Measurements from ENCODE around the gene OXSR1.

The OXSR1 gene

DNA sequence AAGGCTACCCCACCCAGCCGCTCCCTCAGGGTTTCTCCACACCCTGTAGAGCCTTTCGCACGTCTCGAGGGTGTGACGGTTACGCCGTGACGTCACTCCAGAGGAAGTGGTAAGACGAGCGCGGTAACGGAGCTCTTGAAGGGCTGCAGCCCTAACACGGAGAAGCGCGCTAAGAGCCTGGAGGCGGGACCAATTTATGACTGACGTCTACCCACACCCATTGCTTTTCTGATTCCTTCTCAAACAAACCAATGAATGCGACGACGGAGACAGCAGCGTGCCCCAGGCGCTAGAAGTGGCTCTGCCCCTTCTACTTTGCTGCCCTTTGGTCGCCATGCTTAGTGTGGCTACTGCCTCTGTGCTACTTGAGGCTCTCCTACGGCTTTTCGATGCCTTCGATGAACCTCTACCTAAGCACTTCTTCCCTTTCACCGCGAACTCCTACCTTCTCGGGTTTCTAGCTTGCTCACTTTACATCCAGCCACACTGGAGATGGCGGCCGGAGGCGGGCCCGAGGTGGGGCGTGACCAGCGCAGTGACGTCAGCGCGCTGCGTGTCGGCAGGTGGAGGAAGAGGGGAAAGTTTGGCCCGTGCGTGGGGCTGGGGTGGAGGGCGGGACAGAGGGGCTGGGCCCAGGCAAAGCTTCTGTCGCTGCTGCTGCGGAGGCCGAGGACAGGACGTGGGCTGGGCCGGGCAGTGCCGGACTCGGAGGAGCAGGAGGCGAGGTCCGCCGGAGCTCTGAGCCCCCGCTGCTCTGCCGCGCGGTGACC is at the start of gene OXSR1:
OXSR1 (plus strand) TSS at position 586 of the 770 bp plus-strand sequence. CDS start 340 bp downstream, outside the sequence.
- DNase-seq (ENCODE audit: low read depth): peak; percentile 100
- TF ChIP-seq CTCF (conservative IDR thresholded peaks at IDR 0.05; ENCODE audit: low read depth, low read length): no peak
- peak within 1 kb of the TSS; percentile 94 for H3K4me3 ChIP-seq (ENCODE audit: low read depth, low read length)

DNA sequence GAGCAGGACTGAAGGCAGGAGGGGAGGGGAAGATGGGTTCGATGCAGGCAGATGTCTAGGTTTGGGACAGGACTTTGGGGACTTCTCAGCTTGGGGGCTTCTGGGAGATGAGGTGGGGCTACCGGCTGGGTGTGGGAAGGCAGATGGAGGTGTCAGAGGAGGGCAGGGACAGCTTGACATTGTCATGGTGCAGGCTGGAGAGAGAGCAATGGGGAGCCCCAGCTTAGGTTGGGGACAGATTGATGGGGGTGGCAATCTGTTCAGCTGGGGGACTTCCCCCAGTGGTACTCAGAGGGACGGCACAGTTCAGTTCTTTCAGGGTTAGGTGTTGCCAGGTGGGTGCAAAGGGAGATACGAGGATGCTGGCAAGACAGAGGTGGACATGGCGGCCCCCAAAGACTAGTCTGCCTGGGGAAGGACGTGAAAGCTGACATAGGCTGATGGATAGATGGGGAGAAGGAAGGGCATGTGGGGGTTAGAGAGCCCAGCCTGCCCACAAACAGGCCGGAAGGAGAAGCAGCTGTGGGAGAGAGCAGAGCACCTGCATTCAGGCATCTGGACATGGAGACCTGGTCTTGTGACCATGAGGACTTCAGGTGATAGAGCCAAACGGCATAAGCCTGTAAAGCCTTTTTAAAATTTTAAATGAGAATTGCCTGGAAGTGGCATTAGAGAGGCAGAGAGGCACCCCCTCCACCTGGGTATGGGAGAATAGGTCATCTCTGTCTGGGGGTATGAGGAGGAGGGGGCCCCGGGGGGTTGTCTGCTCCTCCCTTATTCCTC is 49.5 kb upstream of the OXSR1 start:
- no peak for TF ChIP-seq CTCF (conservative IDR thresholded peaks at IDR 0.05; ENCODE audit: low read depth, low read length)
- DNase-seq (ENCODE audit: low read depth): no peak
- H3K4me3 ChIP-seq (ENCODE audit: low read depth, low read length): no peak overlapping the region

DNA sequence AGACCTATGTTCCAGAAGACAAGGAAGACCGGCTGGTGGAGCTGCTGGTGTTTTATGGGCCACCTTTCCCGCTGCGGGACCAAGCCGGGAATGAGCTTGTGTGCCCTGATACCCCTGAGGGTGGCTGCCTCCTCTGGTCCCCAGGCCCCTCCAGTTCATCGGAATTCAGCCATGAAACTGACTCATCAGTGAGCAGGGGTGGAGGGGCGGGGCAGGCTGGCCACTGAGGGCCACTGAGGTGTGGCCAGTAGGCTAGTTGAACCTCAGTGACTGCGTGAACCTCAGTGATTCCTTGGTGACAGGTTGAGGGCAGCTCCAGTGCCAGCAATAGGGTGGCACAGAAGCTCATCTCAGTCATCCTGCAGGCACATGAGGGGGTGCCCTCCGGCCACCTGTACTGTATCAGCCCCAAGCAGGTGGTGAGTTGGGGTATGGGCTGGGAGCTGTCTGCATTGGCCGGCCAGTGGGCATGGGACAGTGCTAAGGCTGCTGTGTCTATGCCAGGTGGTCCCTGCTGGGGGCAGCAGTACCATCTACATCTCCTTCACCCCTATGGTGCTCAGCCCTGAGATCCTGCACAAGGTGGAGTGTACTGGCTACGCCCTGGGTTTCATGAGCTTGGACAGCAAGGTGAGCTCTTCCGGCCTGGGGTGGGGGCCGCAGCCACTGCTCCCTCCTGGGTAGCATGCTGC is 48.7 kb upstream of the OXSR1 start:
- TF ChIP-seq CTCF (conservative IDR thresholded peaks at IDR 0.05; ENCODE audit: low read depth, low read length): no peak
- no peak overlapping the region for H3K4me3 ChIP-seq (ENCODE audit: low read depth, low read length)
- no peak for DNase-seq (ENCODE audit: low read depth)

- TF ChIP-seq CTCF (conservative IDR thresholded peaks at IDR 0.05; ENCODE audit: low read depth, low read length): no peak
- DNase-seq (ENCODE audit: low read depth): no peak
- no peak overlapping the region for H3K4me3 ChIP-seq (ENCODE audit: low read depth, low read length)
Observed at GRCh38 chr3:38117163-38117716, 48.1 kb upstream of the OXSR1 start.

GRCh38 chr3:38117748-38118420 is 47.5 kb upstream of the OXSR1 start:
- no peak overlapping the region for H3K4me3 ChIP-seq (ENCODE audit: low read depth, low read length)
- peak; percentile 90 for TF ChIP-seq CTCF (conservative IDR thresholded peaks at IDR 0.05; ENCODE audit: low read depth, low read length)
- DNase-seq (ENCODE audit: low read depth): peak; percentile 78

Data from choroid plexus epithelial cell (primary cell).